DND-41 (cell line): ENCODE data around the gene SLC25A28.
A peak's percentile ranks its signal among the peaks of the same experiment; 100 is the strongest.

ENCODE experiments used
- ATAC-seq: fragments of 200-7000 bp; cut with Tn5 transposase; 3 replicates; pipeline ENCODE4 v1.9.1; 2021; ENCODE audit warnings: low read depth; ENCODE audit not compliant: insufficient read depth
- DNase-seq: peaks from one replicate; pipeline ENCODE4 v3.0.0-alpha.2; 2020
- H2AFZ ChIP-seq: 2 replicates; pipeline ENCODE4 v1.6.0; 2012; ENCODE audit warnings: low read depth, low read length
- H3K27ac ChIP-seq: 2 replicates; pipeline ENCODE4 v1.5.1; 2012; ENCODE audit warnings: low read length, inconsistent platforms
- H3K27me3 ChIP-seq: fragments of 200-600 bp; sonication (generic); 2 replicates; pipeline ENCODE4 v1.6.0; 2012; ENCODE audit warnings: low read length, mild to moderate bottlenecking, inconsistent platforms; ENCODE audit not compliant: insufficient read depth, poor library complexity
- H3K36me3 ChIP-seq: 2 replicates; pipeline ENCODE4 v1.5.1; 2012; ENCODE audit warnings: low read length, inconsistent platforms; ENCODE audit not compliant: insufficient read depth
- H3K4me1 ChIP-seq: 2 replicates; pipeline ENCODE4 v1.5.1; 2012; ENCODE audit warnings: mild to moderate bottlenecking, low read length; ENCODE audit not compliant: insufficient read depth
- H3K4me2 ChIP-seq: 2 replicates; pipeline ENCODE4 v1.6.0; 2012; ENCODE audit warnings: mild to moderate bottlenecking, moderate library complexity, low read length, inconsistent platforms; ENCODE audit not compliant: insufficient read depth
- H3K4me3 ChIP-seq, 2 experiments: fragments of 200-600 bp in 1 of 2; shearing (Covaris generic) in 1 of 2; 2 replicates each; pipeline ENCODE4 v1.5.1; 2012 to 2016; ENCODE audit warnings: inconsistent platforms in 2 of 2, low read length in 2 of 2, mild to moderate bottlenecking in 2 of 2, low read depth in 1 of 2, moderate library complexity in 1 of 2
- H3K79me2 ChIP-seq: 2 replicates; pipeline ENCODE4 v1.6.0; 2012; ENCODE audit warnings: low read length, inconsistent platforms; ENCODE audit not compliant: insufficient read depth
- H3K9ac ChIP-seq: 2 replicates; pipeline ENCODE4 v1.6.0; 2012; ENCODE audit warnings: low read depth, mild to moderate bottlenecking, inconsistent platforms, low read length, moderate library complexity
- H3K9me3 ChIP-seq: 2 replicates; pipeline ENCODE4 v1.5.1; 2012; ENCODE audit warnings: low read length, moderate library complexity, mild to moderate bottlenecking, inconsistent platforms; ENCODE audit not compliant: insufficient read depth, severe bottlenecking
- H4K20me1 ChIP-seq: 2 replicates; pipeline ENCODE4 v1.6.0; 2012; ENCODE audit warnings: low read length; ENCODE audit not compliant: insufficient read depth
- EZH2 ChIP-seq: IDR thresholded peaks from 3 replicates; pipeline ENCODE4 v1.6.1; 2012; ENCODE audit warnings: borderline replicate concordance, low read depth, mild to moderate bottlenecking, moderate library complexity, low read length, inconsistent platforms; ENCODE audit not compliant: severe bottlenecking
- TF ChIP-seq, protein P1 (sequence below): IDR thresholded peaks from 2 replicates; pipeline ENCODE4 v1.5.1; 2012; ENCODE audit warnings: borderline replicate concordance, low read length, moderate library complexity, mild to moderate bottlenecking; ENCODE audit not compliant: poor library complexity, severe bottlenecking; ENCODE audit errors: extremely low read depth

Gene SLC25A28

DNA sequence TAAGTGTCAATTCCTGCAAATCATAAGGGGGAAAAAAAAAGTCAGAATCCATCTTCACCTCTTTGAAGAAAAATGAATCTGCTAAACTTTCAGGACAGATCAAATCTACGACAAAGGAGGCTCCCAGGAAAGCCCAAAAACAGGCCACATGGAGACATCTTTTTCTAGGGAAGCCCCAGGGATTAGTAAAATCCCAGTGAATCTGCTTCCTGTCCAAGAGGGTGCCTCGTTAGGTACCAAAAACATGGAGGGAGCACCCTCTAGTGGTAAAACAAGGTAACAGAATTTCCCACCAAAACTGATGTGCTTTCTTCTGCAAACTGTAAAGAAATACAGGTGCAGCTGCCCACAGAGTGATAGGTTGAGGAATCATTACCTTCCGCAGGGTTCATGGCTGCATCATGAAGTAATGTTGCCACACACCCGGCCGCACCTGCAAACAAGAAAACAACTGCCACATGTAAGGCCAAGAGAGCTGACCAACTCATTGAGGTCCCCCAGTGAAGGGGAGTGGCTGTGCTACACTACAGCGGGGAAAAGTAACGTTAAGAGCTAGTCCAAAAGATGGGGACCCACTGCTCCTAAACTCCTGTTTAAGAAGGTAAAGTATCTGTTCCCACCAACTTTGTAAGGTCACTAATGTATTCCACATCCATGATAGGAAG, 7.9 kb downstream of the SLC25A28 start:
- peak overlapping the region; percentile 36; the same call in 1 of the 2 replicates for H3K27ac ChIP-seq
- peak; percentile 83 for ATAC-seq
- no peaks in the 10 kb centered on the region for H3K9me3 ChIP-seq

DNA sequence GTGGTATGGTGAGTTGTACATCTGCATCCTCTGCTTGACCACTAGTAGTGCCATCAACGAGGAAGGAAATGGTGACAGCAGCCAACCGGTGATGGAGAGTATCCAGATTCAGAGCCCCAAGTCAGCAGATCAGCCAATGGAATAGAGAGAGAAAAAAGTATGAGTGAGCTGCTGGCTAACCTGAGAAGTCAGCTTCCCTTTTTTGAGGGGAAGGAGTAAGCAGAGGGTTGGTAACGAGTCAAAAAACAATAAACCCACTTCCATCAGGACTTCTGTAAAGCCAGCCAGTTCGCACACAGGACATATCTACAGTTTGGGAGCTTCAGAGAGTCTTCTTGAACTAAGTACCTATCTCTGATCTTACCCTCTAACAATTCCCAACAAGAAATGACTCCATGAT, 8.9 kb downstream of the SLC25A28 start:
- peaks cover 4% of the 10 kb centered on the region; the same call in 1 of the 2 replicates for H3K4me1 ChIP-seq
- H3K36me3 ChIP-seq, result peaks cover 48% of the 10 kb centered on the region
- H3K9ac ChIP-seq, result no peak overlapping the region
- H3K27me3 ChIP-seq, result no peaks in the 10 kb centered on the region
- no peak for DNase-seq
- H3K27ac ChIP-seq, result no peak overlapping the region
- H3K4me2 ChIP-seq, result no peak overlapping the region
- H3K4me3 ChIP-seq, result no peak overlapping the region
- H2AFZ ChIP-seq, result no peak overlapping the region
- no peak for ATAC-seq
- TF ChIP-seq EZH2, result no peak
- TF ChIP-seq, protein P1, sequence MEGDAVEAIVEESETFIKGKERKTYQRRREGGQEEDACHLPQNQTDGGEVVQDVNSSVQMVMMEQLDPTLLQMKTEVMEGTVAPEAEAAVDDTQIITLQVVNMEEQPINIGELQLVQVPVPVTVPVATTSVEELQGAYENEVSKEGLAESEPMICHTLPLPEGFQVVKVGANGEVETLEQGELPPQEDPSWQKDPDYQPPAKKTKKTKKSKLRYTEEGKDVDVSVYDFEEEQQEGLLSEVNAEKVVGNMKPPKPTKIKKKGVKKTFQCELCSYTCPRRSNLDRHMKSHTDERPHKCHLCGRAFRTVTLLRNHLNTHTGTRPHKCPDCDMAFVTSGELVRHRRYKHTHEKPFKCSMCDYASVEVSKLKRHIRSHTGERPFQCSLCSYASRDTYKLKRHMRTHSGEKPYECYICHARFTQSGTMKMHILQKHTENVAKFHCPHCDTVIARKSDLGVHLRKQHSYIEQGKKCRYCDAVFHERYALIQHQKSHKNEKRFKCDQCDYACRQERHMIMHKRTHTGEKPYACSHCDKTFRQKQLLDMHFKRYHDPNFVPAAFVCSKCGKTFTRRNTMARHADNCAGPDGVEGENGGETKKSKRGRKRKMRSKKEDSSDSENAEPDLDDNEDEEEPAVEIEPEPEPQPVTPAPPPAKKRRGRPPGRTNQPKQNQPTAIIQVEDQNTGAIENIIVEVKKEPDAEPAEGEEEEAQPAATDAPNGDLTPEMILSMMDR, result no peak
- H3K9me3 ChIP-seq, result no peaks in the 10 kb centered on the region
- peaks cover 9% of the 10 kb centered on the region for H3K79me2 ChIP-seq
- H4K20me1 ChIP-seq, result peaks cover 24% of the 10 kb centered on the region

More for the DNA sequence above, 7.9 kb downstream of the SLC25A28 start:
- Histone ChIP-seq H3K9ac (no peak overlapping the region), H3K4me2 (no peak overlapping the region), H2AFZ (peak overlapping the region; percentile 55; the same call in 1 of the 2 replicates), H3K36me3 (peaks cover 58% of the 10 kb centered on the region), H3K79me2 (peaks cover 18% of the 10 kb centered on the region), H3K27me3 (no peaks in the 10 kb centered on the region), H3K4me1 (peaks cover 14% of the 10 kb centered on the region), H3K4me3 (no peak overlapping the region), H4K20me1 (peaks cover 29% of the 10 kb centered on the region)
- DNase-seq, result peak; percentile 49
- TF ChIP-seq, protein P1, result peak; percentile 88
- TF ChIP-seq EZH2, result no peak

DNA sequence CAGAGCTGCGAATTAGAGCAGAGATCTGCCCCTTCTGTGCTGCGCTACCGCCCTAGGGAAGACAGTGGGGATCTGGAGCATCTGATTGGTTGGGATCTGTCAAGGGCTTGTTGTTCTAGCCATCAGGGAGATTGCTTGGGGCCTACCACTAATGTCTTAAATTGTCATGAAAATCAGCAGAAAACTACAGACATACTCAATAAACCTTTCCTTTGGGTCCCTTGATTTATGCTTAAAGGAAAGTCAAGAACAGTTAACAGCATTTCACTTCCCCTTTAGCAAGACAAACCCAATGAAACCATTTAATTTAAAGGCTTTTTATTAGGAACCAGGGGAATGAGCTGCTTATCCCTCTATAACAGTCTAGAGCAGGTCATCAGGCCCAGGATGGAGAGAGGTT, 10.0 kb downstream of the SLC25A28 start:
- Histone ChIP-seq H2AFZ (no peak overlapping the region), H3K9ac (no peak overlapping the region), H3K4me2 (no peak overlapping the region), H3K79me2 (no peaks in the 10 kb centered on the region), H3K9me3 (no peaks in the 10 kb centered on the region), H3K4me3 (no peak overlapping the region), H3K4me1 (no peaks in the 10 kb centered on the region; the same call in 1 of the 2 replicates), H3K27me3 (no peaks in the 10 kb centered on the region), H3K27ac (no peak overlapping the region), H3K36me3 (peaks cover 39% of the 10 kb centered on the region), H4K20me1 (peaks cover 24% of the 10 kb centered on the region)
- DNase-seq (no peak), ATAC-seq (no peak)
- TF ChIP-seq, protein P1, result no peak
- TF ChIP-seq EZH2, result no peak

DNA sequence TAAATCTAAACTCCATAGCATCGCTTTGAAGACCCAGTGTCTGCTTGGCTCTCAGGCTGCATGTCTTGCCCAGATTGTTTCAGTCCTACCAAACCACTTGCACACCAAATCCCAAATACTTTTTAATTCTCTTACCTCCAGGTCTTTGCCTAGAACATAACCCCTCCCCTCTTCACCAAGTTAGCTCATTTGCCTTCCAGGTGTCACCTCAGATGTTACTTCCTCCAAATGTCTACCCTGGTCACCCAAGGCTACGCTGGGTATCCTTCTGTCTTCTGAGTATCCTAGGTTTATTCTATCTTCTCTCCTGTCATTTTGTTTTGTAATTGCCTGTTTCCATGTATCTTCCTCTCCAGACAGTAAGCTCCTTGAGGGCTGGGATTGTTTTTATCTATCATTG, 11.1 kb downstream of the SLC25A28 start:
- Histone ChIP-seq H3K4me2 (no peak overlapping the region), H3K27me3 (no peaks in the 10 kb centered on the region), H3K4me3 (no peak overlapping the region), H2AFZ (no peak overlapping the region), H3K79me2 (no peaks in the 10 kb centered on the region), H3K27ac (no peak overlapping the region), H3K9ac (no peak overlapping the region), H4K20me1 (peaks cover 24% of the 10 kb centered on the region), H3K9me3 (no peaks in the 10 kb centered on the region), H3K36me3 (peaks cover 39% of the 10 kb centered on the region), H3K4me1 (no peaks in the 10 kb centered on the region; the same call in 1 of the 2 replicates)
- TF ChIP-seq, protein P1, result no peak
- no peak for TF ChIP-seq EZH2
- no peak for ATAC-seq
- no peak for DNase-seq
